SJCRH30 (cell line): ENCODE data around the gene XAF1. TPM values are rescaled to one million over a fixed set of nuclear protein-coding genes. Genes with fewer than 3 reads are reported as not detected.
"Not testable (repeated sequence)": the region's sequence is repeated elsewhere in the genome, so short reads cannot be mapped to it uniquely, and the experiment has no call there.

Experiments
- DNase-seq, 2 experiments: peaks; one replicate each; pipeline ENCODE4 v3.0.0-alpha.2; 2015 to 2020
- H3K27ac ChIP-seq: fragments of 250-450 bp; sonication (Bioruptor Pico); 2 replicates; pipeline ENCODE4 v1.5.1; 2020; ENCODE audit warnings: mild to moderate bottlenecking, moderate library complexity
- H3K27me3 ChIP-seq: fragments of 250-450 bp; sonication (Bioruptor Pico); 2 replicates; pipeline ENCODE4 v1.5.1; 2020; ENCODE audit warnings: mild to moderate bottlenecking, moderate library complexity
- H3K36me3 ChIP-seq: fragments of 250-450 bp; sonication (Bioruptor Pico); 2 replicates; pipeline ENCODE4 v1.5.1; 2020; ENCODE audit warnings: mild to moderate bottlenecking, moderate library complexity
- H3K4me1 ChIP-seq: fragments of 250-450 bp; sonication (Bioruptor Pico); 2 replicates; pipeline ENCODE4 v1.5.1; 2020; ENCODE audit warnings: mild to moderate bottlenecking, moderate library complexity
- H3K4me3 ChIP-seq: fragments of 250-450 bp; sonication (Bioruptor Pico); 2 replicates; pipeline ENCODE4 v1.5.1; 2020; ENCODE audit warnings: mild to moderate bottlenecking, moderate library complexity
- H3K9me3 ChIP-seq: fragments of 250-450 bp; sonication (Bioruptor Pico); replicated peaks from 2 replicates; pipeline ENCODE4 v1.5.1; 2020; ENCODE audit warnings: mild to moderate bottlenecking, moderate library complexity
- total RNA-seq: library from RNA; depleted of rRNA; stranded (reverse); fragments of >200 nt; shearing (Covaris generic); gene quantifications from 2 replicates; pipeline ENCODE4 v1.2.3, GENCODE V29; 2014; rRNA removed

XAF1 gene
- total RNA-seq, 1 experiment from 2014 or later = 0.04 TPM

- no peak for DNase-seq
Measured at GRCh38 chr17:6812295-6812694, 56.4 kb downstream of the XAF1 start.

DNA sequence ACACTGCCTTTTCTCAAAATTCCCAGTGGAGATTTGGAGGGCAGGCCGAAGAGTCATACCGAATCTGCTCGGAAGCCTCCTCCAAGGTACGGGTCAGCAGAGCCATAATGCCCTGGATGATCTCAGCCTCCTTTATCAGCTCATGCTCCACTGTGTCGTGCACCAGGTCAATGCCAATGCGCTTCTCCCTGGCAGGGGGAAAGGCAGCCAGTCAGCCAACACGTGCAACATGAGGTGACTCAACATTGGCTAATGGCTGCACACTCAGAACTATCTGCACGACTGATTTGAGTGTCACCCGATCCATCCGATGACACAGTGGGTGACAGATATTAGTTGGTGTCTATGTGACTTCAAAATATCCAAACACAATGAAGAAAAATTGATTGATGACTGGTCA is 59.9 kb downstream of the XAF1 start:
- DNase-seq = no peak
- Histone ChIP-seq H3K27me3 (no peaks in the 10 kb centered on the region), H3K4me3 (no peak overlapping the region), H3K4me1 (no peaks in the 10 kb centered on the region), H3K27ac (no peak overlapping the region), H3K36me3 (no peaks in the 10 kb centered on the region), H3K9me3 (no peaks in the 10 kb centered on the region)

More at GRCh38 chr17:6812295-6812694, 56.4 kb downstream of the XAF1 start:
- no peaks in the 10 kb centered on the region for H3K27me3 ChIP-seq
- H3K4me1 ChIP-seq = no peaks in the 10 kb centered on the region
- no peak overlapping the region for H3K27ac ChIP-seq
- H3K9me3 ChIP-seq = no peaks in the 10 kb centered on the region
- no peaks in the 10 kb centered on the region for H3K36me3 ChIP-seq
- no peak overlapping the region for H3K4me3 ChIP-seq

DNA sequence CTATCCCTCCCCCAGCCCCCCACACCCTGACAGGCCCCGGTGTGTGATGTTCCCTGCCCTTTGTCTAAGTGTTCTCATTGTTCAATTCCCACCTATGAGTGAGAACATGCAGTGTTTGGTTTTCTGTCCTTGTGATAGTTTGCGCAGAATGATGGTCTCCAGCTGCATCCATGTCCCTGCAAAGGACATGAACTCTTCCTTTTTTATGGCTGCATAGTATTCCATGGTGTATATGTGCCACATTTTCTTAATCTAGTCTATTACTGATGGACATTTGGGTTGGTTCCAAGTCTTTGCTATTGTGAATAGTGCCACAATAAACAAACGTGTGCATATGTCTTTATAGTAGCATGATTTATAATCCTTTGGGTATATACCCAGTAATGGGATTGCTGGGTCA is 60.5 kb downstream of the XAF1 start:
- H3K27me3 ChIP-seq, H3K4me1 ChIP-seq, DNase-seq, H3K27ac ChIP-seq, H3K4me3 ChIP-seq, H3K9me3 ChIP-seq, H3K36me3 ChIP-seq: not testable (repeated sequence)

DNA sequence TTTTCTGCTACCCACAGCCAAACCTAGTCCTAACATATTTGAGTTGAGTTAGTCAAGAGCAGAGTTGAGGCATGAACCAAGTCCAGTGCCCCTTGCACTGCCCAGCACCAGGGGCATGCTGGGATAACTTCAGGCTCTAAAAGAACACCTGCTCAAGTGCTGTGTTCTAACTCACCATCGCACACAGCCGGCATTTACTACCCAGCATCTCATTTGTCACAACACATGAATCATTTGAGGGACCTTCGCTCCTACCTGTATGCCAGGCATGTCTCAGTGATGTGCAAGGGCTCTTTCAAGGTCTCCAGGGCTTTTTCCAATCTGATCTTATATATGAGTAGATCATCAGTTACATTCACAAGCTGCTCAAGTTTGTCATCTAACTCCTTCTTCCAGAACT is 63.1 kb downstream of the XAF1 start:
- Histone ChIP-seq H3K9me3 (no peaks in the 10 kb centered on the region), H3K27me3 (no peaks in the 10 kb centered on the region), H3K27ac (no peak overlapping the region), H3K4me1 (no peaks in the 10 kb centered on the region), H3K36me3 (no peaks in the 10 kb centered on the region), H3K4me3 (no peak overlapping the region)
- DNase-seq = no peak

GRCh38 chr17:6823011-6823442 is 67.2 kb downstream of the XAF1 start:
- Histone ChIP-seq H3K27ac (no peak overlapping the region), H3K36me3 (no peaks in the 10 kb centered on the region), H3K4me1 (no peaks in the 10 kb centered on the region), H3K27me3 (no peaks in the 10 kb centered on the region), H3K9me3 (no peaks in the 10 kb centered on the region), H3K4me3 (no peak overlapping the region)
- DNase-seq = no peak

Other genes with a start within 250 kb of the XAF1 start
- 39.2 and 39.7 TPM in 2 replicates for gene PITPNM3, start 199.5 kb upstream of the XAF1 start, total RNA-seq
- 9.6 and 14.3 TPM in 2 replicates for gene KIAA0753, start 115.3 kb upstream of the XAF1 start, total RNA-seq
- gene TXNDC17, start 115.0 kb upstream of the XAF1 start, total RNA-seq = 62.0 and 66.1 TPM in 2 replicates
- 20.1 and 22.1 TPM in 2 replicates for gene MED31, start 104.4 kb upstream of the XAF1 start, total RNA-seq
- gene C17orf100, start 104.3 kb upstream of the XAF1 start, total RNA-seq = 1.4 and 1.9 TPM in 2 replicates
- not detected in 2 replicates for gene SLC13A5, start 42.7 kb upstream of the XAF1 start, total RNA-seq
- gene FBXO39, start 20.2 kb downstream of the XAF1 start, total RNA-seq = not detected in 2 replicates
- not detected in 2 replicates for gene TEKT1, start 75.7 kb downstream of the XAF1 start, total RNA-seq
- gene ALOX12, start 240.0 kb downstream of the XAF1 start, total RNA-seq = not detected in 2 replicates